HEK293 (cell line): ENCODE results near the gene EEF2K.

Source experiments
- HOXA7 ChIP-seq: sonication (generic); formaldehyde crosslinking; IDR thresholded peaks from 2 replicates; pipeline ENCODE4 v1.8.1; 2022; ENCODE audit warnings: missing genetic modification reagents, borderline replicate concordance
- KLF17 ChIP-seq: fragments of 450-650 bp; formaldehyde crosslinking; IDR thresholded peaks from 2 replicates; pipeline ENCODE4 v1.5.1; 2016; ENCODE audit warnings: missing biosample characterization, missing genetic modification characterization
- KLF8 ChIP-seq: fragments of 450-650 bp; formaldehyde crosslinking; IDR thresholded peaks from 2 replicates; pipeline ENCODE4 v1.5.1; 2016; ENCODE audit warnings: missing biosample characterization, missing genetic modification characterization
- OSR2 ChIP-seq: fragments of 450-650 bp; formaldehyde crosslinking; IDR thresholded peaks from 2 replicates; pipeline ENCODE4 v1.5.1; 2016; ENCODE audit warnings: missing biosample characterization, missing genetic modification characterization
- SCRT1 ChIP-seq: fragments of 450-650 bp; formaldehyde crosslinking; IDR thresholded peaks from 2 replicates; pipeline ENCODE4 v1.5.1; 2016; ENCODE audit warnings: missing biosample characterization, missing genetic modification characterization, borderline replicate concordance
- WT1 ChIP-seq: fragments of 450-650 bp; formaldehyde crosslinking; IDR thresholded peaks from 2 replicates; pipeline ENCODE4 v1.5.1; 2016; ENCODE audit warnings: missing biosample characterization, missing genetic modification characterization
- YY2 ChIP-seq: fragments of 450-650 bp; formaldehyde crosslinking; IDR thresholded peaks from 2 replicates; pipeline ENCODE4 v1.5.1; 2016; ENCODE audit warnings: missing biosample characterization, missing genetic modification characterization
- ZBTB8A ChIP-seq: fragments of 450-650 bp; formaldehyde crosslinking; IDR thresholded peaks from 2 replicates; pipeline ENCODE4 v1.5.1; 2016; ENCODE audit warnings: missing biosample characterization, missing genetic modification characterization
- ZFP37 ChIP-seq: fragments of 450-650 bp; formaldehyde crosslinking; IDR thresholded peaks from 2 replicates; pipeline ENCODE4 v1.5.1; 2016; ENCODE audit warnings: missing biosample characterization, missing genetic modification characterization
- ZFP69B ChIP-seq: fragments of 450-650 bp; formaldehyde crosslinking; IDR thresholded peaks from 2 replicates; pipeline ENCODE4 v1.5.1; 2016; ENCODE audit warnings: missing biosample characterization, missing genetic modification characterization
- ZNF155 ChIP-seq: fragments of 450-650 bp; formaldehyde crosslinking; IDR thresholded peaks from 2 replicates; pipeline ENCODE4 v1.5.1; 2016; ENCODE audit warnings: missing biosample characterization, missing genetic modification characterization
- ZNF169 ChIP-seq: fragments of 450-650 bp; formaldehyde crosslinking; IDR thresholded peaks from 2 replicates; pipeline ENCODE4 v1.5.1; 2016; ENCODE audit warnings: missing biosample characterization, missing genetic modification characterization
- ZNF174 ChIP-seq: fragments of 450-650 bp; formaldehyde crosslinking; IDR thresholded peaks from 2 replicates; pipeline ENCODE4 v1.5.0; 2017; ENCODE audit warnings: missing biosample characterization, mild to moderate bottlenecking, missing genetic modification characterization
- ZNF184 ChIP-seq: fragments of 450-650 bp; IDR thresholded peaks from 2 replicates; pipeline ENCODE4 v1.5.1; 2018; ENCODE audit warnings: missing biosample characterization, mild to moderate bottlenecking, missing genetic modification characterization
- ZNF350 ChIP-seq: fragments of 450-650 bp; formaldehyde crosslinking; IDR thresholded peaks from 2 replicates; pipeline ENCODE4 v1.5.0; 2017; ENCODE audit warnings: missing biosample characterization, mild to moderate bottlenecking, missing genetic modification characterization
- ZNF501 ChIP-seq: fragments of 450-650 bp; formaldehyde crosslinking; IDR thresholded peaks from 2 replicates; pipeline ENCODE4 v1.5.1; 2016; ENCODE audit warnings: missing biosample characterization, missing genetic modification characterization
- ZNF514 ChIP-seq: fragments of 450-650 bp; formaldehyde crosslinking; IDR thresholded peaks from 2 replicates; pipeline ENCODE4 v1.5.1; 2016; ENCODE audit warnings: missing biosample characterization, missing genetic modification characterization
- ZNF544 ChIP-seq: fragments of 450-650 bp; formaldehyde crosslinking; IDR thresholded peaks from 2 replicates; pipeline ENCODE4 v1.5.0; 2017; ENCODE audit warnings: missing biosample characterization, missing genetic modification characterization
- ZNF561 ChIP-seq: fragments of 450-650 bp; IDR thresholded peaks from 2 replicates; pipeline ENCODE4 v1.5.1; 2018; ENCODE audit warnings: missing biosample characterization, missing genetic modification characterization, borderline replicate concordance
- ZNF610 ChIP-seq: fragments of 450-650 bp; formaldehyde crosslinking; IDR thresholded peaks from 2 replicates; pipeline ENCODE4 v1.5.1; 2016; ENCODE audit warnings: missing biosample characterization, missing genetic modification characterization, borderline replicate concordance
- ZNF621 ChIP-seq: fragments of 450-650 bp; formaldehyde crosslinking; IDR thresholded peaks from 2 replicates; pipeline ENCODE4 v1.5.1; 2017; ENCODE audit warnings: missing biosample characterization, missing genetic modification characterization
- ZNF660 ChIP-seq: fragments of 450-650 bp; IDR thresholded peaks from 2 replicates; pipeline ENCODE4 v1.5.1; 2018; ENCODE audit warnings: missing biosample characterization, mild to moderate bottlenecking, missing genetic modification characterization
- ZNF664 ChIP-seq: fragments of 450-650 bp; formaldehyde crosslinking; IDR thresholded peaks from 2 replicates; pipeline ENCODE4 v1.5.1; 2016; ENCODE audit warnings: missing biosample characterization, missing genetic modification characterization
- ZNF76 ChIP-seq: fragments of 450-650 bp; formaldehyde crosslinking; IDR thresholded peaks from 2 replicates; pipeline ENCODE4; 2016; ENCODE audit warnings: low read depth, missing biosample characterization, missing genetic modification characterization, borderline replicate concordance
- ZNF791 ChIP-seq: fragments of 450-650 bp; formaldehyde crosslinking; IDR thresholded peaks from 2 replicates; pipeline ENCODE4 v1.5.1; 2016; ENCODE audit warnings: missing biosample characterization, missing genetic modification characterization
- ZNF830 ChIP-seq: fragments of 450-650 bp; IDR thresholded peaks from 2 replicates; pipeline ENCODE4 v1.5.0; 2018; ENCODE audit warnings: missing biosample characterization, missing genetic modification characterization, low read depth, mild to moderate bottlenecking, moderate library complexity
- TF ChIP-seq, protein P1 (sequence below): fragments of 450-650 bp; formaldehyde crosslinking; IDR thresholded peaks from 2 replicates; pipeline ENCODE4; 2016; ENCODE audit warnings: missing biosample characterization, missing genetic modification characterization
- TF ChIP-seq, protein P2 (sequence below): fragments of 450-650 bp; formaldehyde crosslinking; IDR thresholded peaks from 2 replicates; pipeline ENCODE4 v1.5.1; 2016; ENCODE audit warnings: missing biosample characterization, missing genetic modification characterization, borderline replicate concordance
- TF ChIP-seq, protein P3 (sequence below): fragments of 450-650 bp; formaldehyde crosslinking; IDR thresholded peaks from 2 replicates; pipeline ENCODE4 v1.5.1; 2017; ENCODE audit warnings: missing biosample characterization, mild to moderate bottlenecking, missing genetic modification characterization, moderate library complexity
- TF ChIP-seq, protein P4 (sequence below): fragments of 450-650 bp; formaldehyde crosslinking; IDR thresholded peaks from 2 replicates; pipeline ENCODE4 v1.5.1; 2017; ENCODE audit warnings: missing biosample characterization, missing genetic modification characterization

EEF2K gene

DNA sequence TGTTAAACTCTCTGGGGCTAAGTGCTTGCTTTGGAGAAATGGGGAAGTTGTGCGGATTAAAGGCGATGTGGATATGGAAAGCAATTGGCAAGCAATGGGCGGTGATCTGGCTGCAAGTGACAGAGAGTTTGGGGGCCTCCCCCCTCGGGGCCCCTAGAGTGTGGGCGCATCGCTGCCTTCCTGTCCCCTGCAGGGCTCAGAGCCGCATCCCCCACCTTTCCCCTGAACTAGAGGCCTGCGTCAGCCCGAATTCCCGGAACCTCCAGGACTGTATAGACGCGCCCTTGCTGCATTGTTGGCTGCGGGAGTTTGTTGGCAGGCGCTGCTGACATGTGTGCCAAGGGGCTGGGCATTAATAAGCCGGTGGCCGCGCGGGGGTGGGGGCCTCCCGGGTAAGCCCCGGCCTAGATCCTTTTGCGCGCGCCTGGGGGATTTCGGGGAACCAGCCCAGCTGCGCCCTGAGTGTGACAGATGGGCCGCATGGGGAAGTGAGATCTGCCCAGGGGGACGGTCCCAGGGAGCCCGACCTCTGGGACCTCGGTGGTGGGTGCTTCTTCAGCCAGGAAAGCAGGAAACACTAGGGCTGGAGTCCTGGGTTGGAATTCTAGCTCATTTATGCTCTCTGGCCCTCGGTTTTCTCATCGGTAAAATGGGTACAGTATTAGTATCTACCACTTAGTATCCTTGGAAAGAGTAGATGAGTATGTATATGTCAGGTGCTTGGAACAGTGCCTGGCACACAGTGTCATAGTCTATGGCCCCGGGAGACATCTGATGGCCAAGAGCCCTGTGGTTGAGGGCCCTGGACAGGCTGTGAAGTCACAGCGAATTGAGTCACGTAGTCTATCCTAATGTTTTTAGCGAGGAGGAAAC is 1.0 kb downstream of the EEF2K start (continued):
- TF ChIP-seq, protein P1, sequence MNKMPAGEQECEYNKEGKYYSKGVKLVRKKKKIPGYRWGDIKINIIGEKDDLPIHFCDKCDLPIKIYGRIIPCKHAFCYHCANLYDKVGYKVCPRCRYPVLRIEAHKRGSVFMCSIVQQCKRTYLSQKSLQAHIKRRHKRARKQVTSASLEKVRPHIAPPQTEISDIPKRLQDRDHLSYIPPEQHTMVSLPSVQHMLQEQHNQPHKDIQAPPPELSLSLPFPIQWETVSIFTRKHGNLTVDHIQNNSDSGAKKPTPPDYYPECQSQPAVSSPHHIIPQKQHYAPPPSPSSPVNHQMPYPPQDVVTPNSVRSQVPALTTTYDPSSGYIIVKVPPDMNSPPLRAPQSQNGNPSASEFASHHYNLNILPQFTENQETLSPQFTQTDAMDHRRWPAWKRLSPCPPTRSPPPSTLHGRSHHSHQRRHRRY (tag by site-specific recombination) = no peak
- TF ChIP-seq ZNF561 (tag by site-specific recombination) = no peak
- no peak for TF ChIP-seq ZNF610
- no peak for TF ChIP-seq ZNF155 (tag by site-specific recombination)
- TF ChIP-seq ZNF501 (tag by site-specific recombination) = no peak; the same call in 1 of the 2 replicates
- TF ChIP-seq ZNF169 (tag by site-specific recombination) = no peak
- TF ChIP-seq ZNF830 (tag by site-specific recombination) = no peak
- no peak for TF ChIP-seq ZNF76 (tag by site-specific recombination)
- TF ChIP-seq YY2 (tag by site-specific recombination) = no peak
- no peak for TF ChIP-seq ZFP69B
- TF ChIP-seq ZNF184 (tag by site-specific recombination) = no peak
- TF ChIP-seq ZNF544 (tag by site-specific recombination) = no peak
- no peak for TF ChIP-seq ZNF791
- TF ChIP-seq ZNF174 (tag by site-specific recombination) = no peak
- TF ChIP-seq, protein P2, sequence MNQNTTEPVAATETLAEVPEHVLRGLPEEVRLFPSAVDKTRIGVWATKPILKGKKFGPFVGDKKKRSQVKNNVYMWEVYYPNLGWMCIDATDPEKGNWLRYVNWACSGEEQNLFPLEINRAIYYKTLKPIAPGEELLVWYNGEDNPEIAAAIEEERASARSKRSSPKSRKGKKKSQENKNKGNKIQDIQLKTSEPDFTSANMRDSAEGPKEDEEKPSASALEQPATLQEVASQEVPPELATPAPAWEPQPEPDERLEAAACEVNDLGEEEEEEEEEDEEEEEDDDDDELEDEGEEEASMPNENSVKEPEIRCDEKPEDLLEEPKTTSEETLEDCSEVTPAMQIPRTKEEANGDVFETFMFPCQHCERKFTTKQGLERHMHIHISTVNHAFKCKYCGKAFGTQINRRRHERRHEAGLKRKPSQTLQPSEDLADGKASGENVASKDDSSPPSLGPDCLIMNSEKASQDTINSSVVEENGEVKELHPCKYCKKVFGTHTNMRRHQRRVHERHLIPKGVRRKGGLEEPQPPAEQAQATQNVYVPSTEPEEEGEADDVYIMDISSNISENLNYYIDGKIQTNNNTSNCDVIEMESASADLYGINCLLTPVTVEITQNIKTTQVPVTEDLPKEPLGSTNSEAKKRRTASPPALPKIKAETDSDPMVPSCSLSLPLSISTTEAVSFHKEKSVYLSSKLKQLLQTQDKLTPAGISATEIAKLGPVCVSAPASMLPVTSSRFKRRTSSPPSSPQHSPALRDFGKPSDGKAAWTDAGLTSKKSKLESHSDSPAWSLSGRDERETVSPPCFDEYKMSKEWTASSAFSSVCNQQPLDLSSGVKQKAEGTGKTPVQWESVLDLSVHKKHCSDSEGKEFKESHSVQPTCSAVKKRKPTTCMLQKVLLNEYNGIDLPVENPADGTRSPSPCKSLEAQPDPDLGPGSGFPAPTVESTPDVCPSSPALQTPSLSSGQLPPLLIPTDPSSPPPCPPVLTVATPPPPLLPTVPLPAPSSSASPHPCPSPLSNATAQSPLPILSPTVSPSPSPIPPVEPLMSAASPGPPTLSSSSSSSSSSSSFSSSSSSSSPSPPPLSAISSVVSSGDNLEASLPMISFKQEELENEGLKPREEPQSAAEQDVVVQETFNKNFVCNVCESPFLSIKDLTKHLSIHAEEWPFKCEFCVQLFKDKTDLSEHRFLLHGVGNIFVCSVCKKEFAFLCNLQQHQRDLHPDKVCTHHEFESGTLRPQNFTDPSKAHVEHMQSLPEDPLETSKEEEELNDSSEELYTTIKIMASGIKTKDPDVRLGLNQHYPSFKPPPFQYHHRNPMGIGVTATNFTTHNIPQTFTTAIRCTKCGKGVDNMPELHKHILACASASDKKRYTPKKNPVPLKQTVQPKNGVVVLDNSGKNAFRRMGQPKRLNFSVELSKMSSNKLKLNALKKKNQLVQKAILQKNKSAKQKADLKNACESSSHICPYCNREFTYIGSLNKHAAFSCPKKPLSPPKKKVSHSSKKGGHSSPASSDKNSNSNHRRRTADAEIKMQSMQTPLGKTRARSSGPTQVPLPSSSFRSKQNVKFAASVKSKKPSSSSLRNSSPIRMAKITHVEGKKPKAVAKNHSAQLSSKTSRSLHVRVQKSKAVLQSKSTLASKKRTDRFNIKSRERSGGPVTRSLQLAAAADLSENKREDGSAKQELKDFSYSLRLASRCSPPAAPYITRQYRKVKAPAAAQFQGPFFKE (tag by site-specific recombination) = no peak
- no peak for TF ChIP-seq ZBTB8A (tag by site-specific recombination)
- no peak for TF ChIP-seq ZNF514 (tag by site-specific recombination)
- TF ChIP-seq WT1 (tag by site-specific recombination) = no peak
- TF ChIP-seq OSR2 = no peak
- no peak for TF ChIP-seq ZNF621 (tag by site-specific recombination)
- no peak for TF ChIP-seq HOXA7 (CRISPR knock-in tag)
- TF ChIP-seq ZFP37 (tag by site-specific recombination) = no peak
- TF ChIP-seq, protein P3, sequence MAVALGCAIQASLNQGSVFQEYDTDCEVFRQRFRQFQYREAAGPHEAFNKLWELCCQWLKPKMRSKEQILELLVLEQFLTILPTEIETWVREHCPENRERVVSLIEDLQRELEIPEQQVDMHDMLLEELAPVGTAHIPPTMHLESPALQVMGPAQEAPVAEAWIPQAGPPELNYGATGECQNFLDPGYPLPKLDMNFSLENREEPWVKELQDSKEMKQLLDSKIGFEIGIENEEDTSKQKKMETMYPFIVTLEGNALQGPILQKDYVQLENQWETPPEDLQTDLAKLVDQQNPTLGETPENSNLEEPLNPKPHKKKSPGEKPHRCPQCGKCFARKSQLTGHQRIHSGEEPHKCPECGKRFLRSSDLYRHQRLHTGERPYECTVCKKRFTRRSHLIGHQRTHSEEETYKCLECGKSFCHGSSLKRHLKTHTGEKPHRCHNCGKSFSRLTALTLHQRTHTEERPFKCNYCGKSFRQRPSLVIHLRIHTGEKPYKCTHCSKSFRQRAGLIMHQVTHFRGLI (tag by site-specific recombination) = no peak
- 0 out of 2 replicates have a peak, but pooled peaks have one; percentile 22 for TF ChIP-seq ZNF660
- TF ChIP-seq KLF8 (tag by site-specific recombination) = no peak
- peak; percentile 31; the same call in 1 of the 2 replicates for TF ChIP-seq ZNF664 (tag by site-specific recombination)
- no peak for TF ChIP-seq SCRT1 (tag by site-specific recombination)
- TF ChIP-seq ZNF350 (tag by site-specific recombination) = no peak
- TF ChIP-seq, protein P4, sequence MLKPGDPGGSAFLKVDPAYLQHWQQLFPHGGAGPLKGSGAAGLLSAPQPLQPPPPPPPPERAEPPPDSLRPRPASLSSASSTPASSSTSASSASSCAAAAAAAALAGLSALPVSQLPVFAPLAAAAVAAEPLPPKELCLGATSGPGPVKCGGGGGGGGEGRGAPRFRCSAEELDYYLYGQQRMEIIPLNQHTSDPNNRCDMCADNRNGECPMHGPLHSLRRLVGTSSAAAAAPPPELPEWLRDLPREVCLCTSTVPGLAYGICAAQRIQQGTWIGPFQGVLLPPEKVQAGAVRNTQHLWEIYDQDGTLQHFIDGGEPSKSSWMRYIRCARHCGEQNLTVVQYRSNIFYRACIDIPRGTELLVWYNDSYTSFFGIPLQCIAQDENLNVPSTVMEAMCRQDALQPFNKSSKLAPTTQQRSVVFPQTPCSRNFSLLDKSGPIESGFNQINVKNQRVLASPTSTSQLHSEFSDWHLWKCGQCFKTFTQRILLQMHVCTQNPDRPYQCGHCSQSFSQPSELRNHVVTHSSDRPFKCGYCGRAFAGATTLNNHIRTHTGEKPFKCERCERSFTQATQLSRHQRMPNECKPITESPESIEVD = no peak
- TF ChIP-seq KLF17 (tag by site-specific recombination) = no peak
